H9 (cell line): ENCODE data around the gene HSPG2. TPM values are rescaled to one million over a fixed set of nuclear protein-coding genes. Genes with fewer than 3 reads are reported as not detected.
A peak's percentile ranks its signal among the peaks of the same experiment; 100 is the strongest.

Experiments used
- DNase-seq: peaks from one replicate; pipeline ENCODE4 v3.0.0-alpha.2; 2017
- H2AFZ ChIP-seq: one replicate; pipeline ENCODE4 v1.6.1; 2013; ENCODE audit warnings: mild to moderate bottlenecking, low read length, control low read depth, moderate library complexity
- H2AK5ac ChIP-seq: 2 replicates; pipeline ENCODE4 v1.6.1; 2013; ENCODE audit warnings: low read length, control low read depth, mixed read lengths; ENCODE audit not compliant: insufficient read length
- H2BK120ac ChIP-seq: one replicate; pipeline ENCODE4 v1.6.1; 2013; ENCODE audit warnings: low read depth, mild to moderate bottlenecking, low read length, control low read depth, inconsistent platforms; ENCODE audit not compliant: poor library complexity, severe bottlenecking
- H2BK12ac ChIP-seq: 2 replicates; pipeline ENCODE4 v1.6.1; 2013; ENCODE audit warnings: low read length, control low read depth, mixed read lengths, low read depth; ENCODE audit not compliant: insufficient read length
- H2BK15ac ChIP-seq: 2 replicates; pipeline ENCODE4 v1.6.1; 2013; ENCODE audit warnings: low read depth, low read length, control low read depth
- H2BK20ac ChIP-seq: one replicate; pipeline ENCODE4 v1.6.1; 2013; ENCODE audit warnings: low read depth, mild to moderate bottlenecking, low read length, control low read depth, inconsistent platforms; ENCODE audit not compliant: poor library complexity, severe bottlenecking
- H2BK5ac ChIP-seq: 2 replicates; pipeline ENCODE4 v1.6.1; 2013; ENCODE audit warnings: low read length, control low read depth, mixed read lengths; ENCODE audit not compliant: insufficient read length
- H3K14ac ChIP-seq: 2 replicates; pipeline ENCODE4 v1.6.1; 2013; ENCODE audit warnings: low read length, control low read depth; ENCODE audit not compliant: insufficient read depth
- H3K18ac ChIP-seq: 2 replicates; pipeline ENCODE4 v1.6.1; 2013; ENCODE audit warnings: low read depth, mild to moderate bottlenecking, mixed read lengths, low read length, control low read depth; ENCODE audit not compliant: insufficient read length
- H3K23ac ChIP-seq: 2 replicates; pipeline ENCODE4 v1.6.1; 2013; ENCODE audit warnings: low read length, control low read depth, mixed read lengths, low read depth; ENCODE audit not compliant: insufficient read length
- H3K23me2 ChIP-seq: 2 replicates; pipeline ENCODE4 v1.6.1; 2013; ENCODE audit warnings: low read depth, mild to moderate bottlenecking, mixed read lengths, low read length, control low read depth; ENCODE audit not compliant: insufficient read length, poor library complexity, severe bottlenecking
- H3K27ac ChIP-seq: 2 replicates; pipeline ENCODE4 v1.5.1; 2013; ENCODE audit warnings: low read length, control low read depth, mixed read lengths, low read depth; ENCODE audit not compliant: insufficient read length
- H3K27me3 ChIP-seq: 2 replicates; pipeline ENCODE4 v1.6.1; 2013; ENCODE audit warnings: low read length, control low read depth, inconsistent platforms; ENCODE audit not compliant: insufficient read depth
- H3K4ac ChIP-seq: 2 replicates; pipeline ENCODE4 v1.6.1; 2013; ENCODE audit warnings: low read depth, mild to moderate bottlenecking, control low read depth, inconsistent platforms, low read length, moderate library complexity
- H3K4me1 ChIP-seq: 2 replicates; pipeline ENCODE4 v1.6.1; 2013; ENCODE audit warnings: low read length, control low read depth, inconsistent platforms; ENCODE audit not compliant: insufficient read depth
- H3K4me2 ChIP-seq: 2 replicates; pipeline ENCODE4 v1.6.1; 2013; ENCODE audit warnings: low read length, control low read depth, mixed read lengths; ENCODE audit not compliant: insufficient read length, insufficient read depth
- H3K56ac ChIP-seq: 2 replicates; pipeline ENCODE4 v1.6.1; 2013; ENCODE audit warnings: low read depth, mild to moderate bottlenecking, mixed read lengths, low read length, control low read depth; ENCODE audit not compliant: insufficient read length
- H3K79me1 ChIP-seq: 2 replicates; pipeline ENCODE4 v1.6.1; 2013; ENCODE audit warnings: low read depth, mild to moderate bottlenecking, moderate library complexity, low read length, control low read depth, inconsistent platforms; ENCODE audit not compliant: insufficient read depth, poor library complexity, severe bottlenecking
- H3K79me2 ChIP-seq: 2 replicates; pipeline ENCODE4 v1.6.1; 2013; ENCODE audit warnings: low read length, control low read depth, inconsistent platforms; ENCODE audit not compliant: insufficient read depth
- H3K9ac ChIP-seq: 2 replicates; pipeline ENCODE4 v1.6.1; 2013; ENCODE audit warnings: low read length, control low read depth, mixed read lengths; ENCODE audit not compliant: insufficient read length; ENCODE audit errors: extremely low read depth
- H3K9me3 ChIP-seq: one replicate; pipeline ENCODE4 v1.6.1; 2013; ENCODE audit warnings: low read depth, low read length, inconsistent platforms; ENCODE audit not compliant: control insufficient read depth
- H3T11ph ChIP-seq: one replicate; pipeline ENCODE4 v1.6.1; 2013; ENCODE audit warnings: mild to moderate bottlenecking, low read length, control low read depth, inconsistent platforms
- H4K20me1 ChIP-seq: one replicate; pipeline ENCODE4 v1.6.1; 2013; ENCODE audit not compliant: control insufficient read depth, insufficient read length, insufficient read depth
- H4K5ac ChIP-seq: 2 replicates; pipeline ENCODE4 v1.6.1; 2013; ENCODE audit warnings: low read depth, mild to moderate bottlenecking, mixed read lengths, low read length, control low read depth; ENCODE audit not compliant: insufficient read length
- H4K8ac ChIP-seq: replicated peaks from 2 replicates; pipeline ENCODE4 v1.6.1; 2013; ENCODE audit warnings: low read length, control low read depth, mixed read lengths, low read depth; ENCODE audit not compliant: insufficient read length
- H4K91ac ChIP-seq: 2 replicates; pipeline ENCODE4 v1.6.1; 2013; ENCODE audit warnings: low read depth, mild to moderate bottlenecking, moderate library complexity, mixed read lengths, low read length, control low read depth; ENCODE audit not compliant: insufficient read length
- H3K27ac Mint-ChIP-seq, 3 experiments: 2 replicates in 2 of 3; 3 replicates in 1 of 3; pipeline ENCODE4 v1.8.0; 2020 to 2021; ENCODE audit warnings: mixed read lengths in 3 of 3, mild to moderate bottlenecking in 1 of 3, moderate library complexity in 1 of 3
- H3K27me3 Mint-ChIP-seq: 2 replicates; pipeline ENCODE4 v1.8.0; 2021; ENCODE audit warnings: low read depth, mild to moderate bottlenecking, moderate library complexity, mixed read lengths
- H3K36me3 Mint-ChIP-seq, 3 experiments: 2 replicates in 2 of 3; 3 replicates in 1 of 3; pipeline ENCODE4 v1.8.0; 2020 to 2021; ENCODE audit warnings: low read depth in 3 of 3, mixed read lengths in 3 of 3; ENCODE audit not compliant: insufficient read depth in 1 of 3
- H3K4me1 Mint-ChIP-seq, 2 experiments: 2 replicates each; pipeline ENCODE4 v1.8.0; 2020; ENCODE audit warnings: mixed read lengths in 2 of 2
- H3K4me3 Mint-ChIP-seq, 2 experiments: 2 replicates in 1 of 2; 3 replicates in 1 of 2; pipeline ENCODE4 v1.8.0; 2020 to 2021; ENCODE audit warnings: mild to moderate bottlenecking in 2 of 2, mixed read lengths in 2 of 2, moderate library complexity in 1 of 2
- H3K9me3 Mint-ChIP-seq, 2 experiments: 2 replicates in 1 of 2; 3 replicates in 1 of 2; pipeline ENCODE4 v1.8.0; 2020; ENCODE audit warnings: mild to moderate bottlenecking in 2 of 2, mixed read lengths in 2 of 2, moderate library complexity in 1 of 2
- CTCF ChIP-seq: fragments of 200-600 bp; sonication (generic); conservative IDR thresholded peaks from 3 replicates; pipeline ENCODE4 v1.8.0; 2021; ENCODE audit warnings: antibody characterized with exemption, mild to moderate bottlenecking
- WGBS: extraction: QIAGEN DNeasy Blood & Tissue Kit; methylation state at CpG from one replicate; pipeline ENCODE4 v1.1.7; 2013; ENCODE audit warnings: missing lambda C conversion rate, low lambda C conversion rate, mixed read lengths; ENCODE audit not compliant: insufficient read length; ENCODE audit errors: extremely low coverage; 5-methylcytosine and 5-hydroxymethylcytosine counted together
- total RNA-seq: library from RNA; stranded (reverse); gene quantifications from 2 replicates; pipeline ENCODE4 v1.2.1, GENCODE V29; 2021

The HSPG2 gene
- total RNA-seq, 1 experiment from 2014 or later, result 90.0 TPM

DNA sequence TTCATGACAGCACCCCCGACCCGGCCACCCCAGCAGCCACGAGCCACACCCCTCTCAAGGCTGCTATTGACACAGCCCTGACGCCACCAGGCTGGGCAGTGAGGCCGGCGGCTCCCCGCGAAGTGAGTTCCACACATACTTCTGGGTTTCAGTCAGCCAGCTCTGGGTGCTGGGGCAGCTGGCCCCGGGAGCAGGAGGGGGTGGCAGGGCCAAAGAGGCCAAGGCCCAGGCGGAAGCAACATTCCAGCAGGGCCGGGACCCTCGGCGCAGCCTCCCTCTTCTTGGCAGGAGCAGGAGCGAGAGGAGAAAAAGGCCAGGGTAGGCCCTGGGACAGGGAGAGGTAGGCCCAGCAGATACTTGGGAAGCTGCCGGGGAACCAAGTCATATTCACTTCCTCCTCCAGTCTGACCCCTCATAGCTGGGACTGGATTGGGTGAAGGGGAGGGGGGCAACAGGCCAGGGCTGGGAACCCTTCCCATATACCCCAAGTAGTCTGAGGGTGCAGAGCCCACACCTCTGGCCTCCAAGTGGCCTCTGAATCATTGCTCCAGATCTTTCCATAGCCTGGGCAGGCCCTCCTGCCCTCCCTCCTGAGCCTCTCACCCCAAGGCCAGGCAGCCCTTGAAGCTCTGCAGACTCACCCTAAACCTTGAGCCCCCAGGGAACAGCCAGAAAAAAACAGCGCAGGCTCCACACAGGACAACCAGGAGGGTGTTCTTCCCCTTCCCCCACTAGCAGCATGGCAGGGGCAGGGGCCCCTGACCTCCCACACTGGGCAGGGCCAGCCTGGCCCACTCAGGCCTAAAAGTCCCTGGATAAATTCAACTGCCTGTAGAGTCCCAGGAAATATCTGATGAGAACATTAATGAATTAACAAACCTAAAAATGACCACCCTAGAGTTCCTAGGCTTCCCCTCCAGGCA, 5.7 kb downstream of the HSPG2 start:
- Mint-ChIP-seq H3K36me3 (peaks cover 3 to 21% (median 13%) of the 10 kb centered on the region in 3 experiments; a peak in 6 of 7 replicates), H3K27ac (peak overlapping the region; percentile 14 to 66 (median 38); a peak in 3 of 7 replicates), H3K4me3 (no peak overlapping the region), H3K4me1 (peaks cover 39 to 50% of the 10 kb centered on the region in 2 experiments), H3K27me3 (no peaks in the 10 kb centered on the region; the same call in 1 of the 2 replicates), H3K9me3 (no peaks in the 10 kb centered on the region)
- Histone ChIP-seq H3K4ac (no peak overlapping the region), H4K91ac (no peak overlapping the region), H4K8ac (no peak overlapping the region), H2BK15ac (no peak overlapping the region; the same call in 1 of the 2 replicates), H3K9ac (no peak overlapping the region), H2BK12ac (no peak overlapping the region), H3K18ac (no peak overlapping the region), H2BK5ac (no peak overlapping the region), H4K20me1 (no peaks in the 10 kb centered on the region), H2BK20ac (no peak overlapping the region), H3K9me3 (no peaks in the 10 kb centered on the region), H2AK5ac (no peak overlapping the region), H3K27me3 (no peaks in the 10 kb centered on the region), H2BK120ac (no peak overlapping the region), H3K27ac (no peak overlapping the region), H3K23me2 (peaks cover 6% of the 10 kb centered on the region), H3K79me2 (peaks cover 4% of the 10 kb centered on the region; the same call in 1 of the 2 replicates), H3K4me2 (no peak overlapping the region), H3K14ac (0 out of 2 replicates have a peak overlapping the region, but pooled peaks have one; percentile 16), H3K4me1 (peaks cover 7% of the 10 kb centered on the region; the same call in 1 of the 2 replicates), H3K79me1 (peaks cover 3% of the 10 kb centered on the region), H3K23ac (no peak overlapping the region), H3T11ph (no peak overlapping the region), H3K56ac (no peak overlapping the region), H4K5ac (no peak overlapping the region), H2AFZ (no peak overlapping the region)
- no peak for DNase-seq
- WGBS, result no CpG with 5 or more reads among the region's 16 CpGs
- no peak for TF ChIP-seq CTCF
